NB4 (cell line): ENCODE results near the gene TCAF1.

ENCODE experiments used
- CTCF ChIP-seq: IDR thresholded peaks from one replicate; pipeline ENCODE4 v1.5.1; 2012; ENCODE audit warnings: low read depth, low read length
- MAX ChIP-seq: IDR thresholded peaks from 2 replicates; pipeline ENCODE4 v1.6.1; 2011; ENCODE audit warnings: low read depth, low read length
- POLR2A ChIP-seq: IDR thresholded peaks from 2 replicates; pipeline ENCODE4 v1.6.1; 2011; ENCODE audit warnings: mild to moderate bottlenecking; ENCODE audit not compliant: insufficient read length; ENCODE audit errors: extremely low read depth

GRCh38 chr7:143898810-143899209, 3.2 kb downstream of the TCAF1 start:
- no peak for TF ChIP-seq CTCF
- TF ChIP-seq POLR2A = no peak
- no peak for TF ChIP-seq MAX
